Measurements from ENCODE around the gene OTUB1.

- TF ChIP-seq CTCF (IDR thresholded peaks at IDR 0.05; ENCODE audit: low read depth, low read length, poor library complexity, severe bottlenecking) = no peak
- no peak for TF ChIP-seq EZH2phosphoT487 (IDR thresholded peaks at IDR 0.05; ENCODE audit: borderline replicate concordance, low read length)
Observed at GRCh38 chr11:64015510-64015909, 29.3 kb downstream of the OTUB1 start.
